HFFc6 (cell line): Measurements from ENCODE around the gene PLTP. TPM values are rescaled to one million over a fixed set of nuclear protein-coding genes. Genes with fewer than 3 reads are reported as not detected.

Source experiments
- DNase-seq: peaks from one replicate; pipeline ENCODE4 v3.0.0-alpha.2; 2018
- H3K27ac Mint-ChIP-seq: 2 replicates; pipeline ENCODE4 v1.8.0; 2020; ENCODE audit warnings: mild to moderate bottlenecking, mixed read lengths
- H3K27me3 Mint-ChIP-seq: 2 replicates; pipeline ENCODE4 v1.8.0; 2021; ENCODE audit warnings: mild to moderate bottlenecking, moderate library complexity, mixed read lengths; ENCODE audit not compliant: insufficient read depth
- H3K36me3 Mint-ChIP-seq: 2 replicates; pipeline ENCODE4 v1.8.0; 2021; ENCODE audit warnings: low read depth, mixed read lengths
- H3K4me1 Mint-ChIP-seq: 2 replicates; pipeline ENCODE4 v1.8.0; 2020; ENCODE audit warnings: low read depth, mixed read lengths
- H3K4me3 Mint-ChIP-seq: 2 replicates; pipeline ENCODE4 v1.8.0; 2020; ENCODE audit warnings: mild to moderate bottlenecking, moderate library complexity, mixed read lengths
- H3K9me3 Mint-ChIP-seq: 2 replicates; pipeline ENCODE4 v1.8.0; 2020; ENCODE audit warnings: mild to moderate bottlenecking, mixed read lengths
- CTCF ChIP-seq: fragments of 200-600 bp; sonication (generic); IDR thresholded peaks from 2 replicates; pipeline ENCODE4 v1.5.0; 2021; ENCODE audit warnings: antibody characterized with exemption, mild to moderate bottlenecking
- total RNA-seq, 6 experiments: library from RNA; stranded (reverse); fragmentation: NEBNext Ultra II Directional; extraction: Animal tissue kit (Norgen Biotek cat#: 25700); gene quantifications; 2 replicates in 1 of 6; 3 replicates in 5 of 6; pipeline ENCODE4 v1.2.3, GENCODE V29; 2021

PLTP gene
- total RNA-seq, 6 experiments from 2014 or later, result 8.3 to 13.6 (median 11.1) TPM

- no peak for TF ChIP-seq CTCF
Measured at GRCh38 chr20:45850238-45850637, 61.7 kb downstream of the PLTP start.

GRCh38 chr20:45848969-45849582, 62.9 kb downstream of the PLTP start:
- Mint-ChIP-seq H3K36me3 (peaks cover 8% of the 10 kb centered on the region; the same call in 1 of the 2 replicates), H3K4me3 (no peak overlapping the region), H3K9me3 (no peaks in the 10 kb centered on the region), H3K4me1 (no peaks in the 10 kb centered on the region), H3K27ac (no peak overlapping the region), H3K27me3 (peaks cover 2% of the 10 kb centered on the region; the same call in 1 of the 2 replicates)
- TF ChIP-seq CTCF, result no peak
- DNase-seq, result no peak

More at GRCh38 chr20:45850238-45850637, 61.7 kb downstream of the PLTP start:
- no peaks in the 10 kb centered on the region for H3K4me1 Mint-ChIP-seq
- no peak overlapping the region for H3K4me3 Mint-ChIP-seq
- no peak overlapping the region for H3K27ac Mint-ChIP-seq
- H3K27me3 Mint-ChIP-seq, result no peaks in the 10 kb centered on the region
- H3K9me3 Mint-ChIP-seq, result no peaks in the 10 kb centered on the region
- H3K36me3 Mint-ChIP-seq, result peaks cover 12% of the 10 kb centered on the region; the same call in 1 of the 2 replicates
- DNase-seq, result no peak

Other genes starting within 250 kb of the PLTP start
- not detected for gene WFDC11, start 241.9 kb downstream of the PLTP start, total RNA-seq
- gene WFDC13, start 210.1 kb downstream of the PLTP start, total RNA-seq, result not detected
- gene WFDC10B, start 207.1 kb downstream of the PLTP start, total RNA-seq, result not detected
- not detected for gene SPINT4, start 189.8 kb downstream of the PLTP start, total RNA-seq
- gene WFDC3, start 120.3 kb downstream of the PLTP start, total RNA-seq, result under 1 TPM in 1 of 6 experiments, not detected in 5; 0.43 TPM
- 10 to 100 TPM; 23.2 to 27.1 (median 25.8) TPM for gene DNTTIP1, start 120.2 kb downstream of the PLTP start, total RNA-seq
- gene UBE2C, start 99.5 kb downstream of the PLTP start, total RNA-seq, result 100 to 1,000 TPM in 1 of 6 experiments, 10 to 100 TPM in 5; 42.6 to 101 (median 91.3) TPM
- gene TNNC2, start 84.8 kb downstream of the PLTP start, total RNA-seq, result not detected
- 10 to 100 TPM; 21.9 to 25.1 (median 22.7) TPM for gene SNX21, start 78.4 kb downstream of the PLTP start, total RNA-seq
- 10 to 100 TPM; 24.2 to 31.2 (median 26.4) TPM for gene ACOT8, start 54.8 kb downstream of the PLTP start, total RNA-seq
- 1 to 10 TPM; 2.3 to 4.0 (median 2.7) TPM for gene ZSWIM3, start 54.5 kb downstream of the PLTP start, total RNA-seq
- 10 to 100 TPM in 4 of 6 experiments, 1 to 10 TPM in 2; 9.8 to 11.7 (median 10.3) TPM for gene ZSWIM1, start 30.9 kb downstream of the PLTP start, total RNA-seq
- gene SPATA25, start 24.5 kb downstream of the PLTP start, total RNA-seq, result under 1 TPM; 0.35 to 0.74 (median 0.47) TPM
- gene NEURL2, start 20.9 kb downstream of the PLTP start, total RNA-seq, result 1 to 10 TPM; 1.5 to 2.3 (median 1.9) TPM
- gene CTSA, start 20.8 kb downstream of the PLTP start, total RNA-seq, result 100 to 1,000 TPM; 133 to 176 (median 155) TPM
- 10 to 100 TPM; 14.8 to 23.1 (median 19.5) TPM for gene PCIF1, start 22.5 kb upstream of the PLTP start, total RNA-seq
- 10 to 100 TPM; 13.1 to 14.6 (median 13.5) TPM for gene ZNF335, start 60.0 kb upstream of the PLTP start, total RNA-seq
- not detected for gene MMP9, start 96.8 kb upstream of the PLTP start, total RNA-seq
- under 1 TPM in 5 of 6 experiments, not detected in 1; 0.18 to 0.82 (median 0.52) TPM for gene SLC12A5, start 117.1 kb upstream of the PLTP start, total RNA-seq
- gene NCOA5, start 177.8 kb upstream of the PLTP start, total RNA-seq, result 10 to 100 TPM; 15.3 to 25.1 (median 23.2) TPM
- gene CD40, start 206.2 kb upstream of the PLTP start, total RNA-seq, result 1 to 10 TPM in 2 of 6 experiments, under 1 TPM in 4; 0.34 to 3.6 (median 0.62) TPM